ENCODE measurements around the gene PHF5A. TPM values are rescaled to one million over a fixed set of nuclear protein-coding genes. Genes with fewer than 3 reads are reported as not detected.

PHF5A gene, protein sequence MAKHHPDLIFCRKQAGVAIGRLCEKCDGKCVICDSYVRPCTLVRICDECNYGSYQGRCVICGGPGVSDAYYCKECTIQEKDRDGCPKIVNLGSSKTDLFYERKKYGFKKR
- 10 to 100 TPM; 27.0 to 31.7 (median 29.7) TPM for total RNA-seq
- long read RNA-seq, donor 1, partial matches to known transcripts, result 0 of 4 reads
- long read RNA-seq, donor 1, other reads (novel, unspliced or antisense), result 1 of 4 reads
- long read RNA-seq, donor 2, transcript PHF5A-201 (4 exons, 1,086 nt), result major isoform, 15 of 17 reads
- long read RNA-seq, donor 2, partial matches to known transcripts, result 0 of 17 reads
- long read RNA-seq, donor 2, other reads (novel, unspliced or antisense), result 2 of 17 reads

DNA sequence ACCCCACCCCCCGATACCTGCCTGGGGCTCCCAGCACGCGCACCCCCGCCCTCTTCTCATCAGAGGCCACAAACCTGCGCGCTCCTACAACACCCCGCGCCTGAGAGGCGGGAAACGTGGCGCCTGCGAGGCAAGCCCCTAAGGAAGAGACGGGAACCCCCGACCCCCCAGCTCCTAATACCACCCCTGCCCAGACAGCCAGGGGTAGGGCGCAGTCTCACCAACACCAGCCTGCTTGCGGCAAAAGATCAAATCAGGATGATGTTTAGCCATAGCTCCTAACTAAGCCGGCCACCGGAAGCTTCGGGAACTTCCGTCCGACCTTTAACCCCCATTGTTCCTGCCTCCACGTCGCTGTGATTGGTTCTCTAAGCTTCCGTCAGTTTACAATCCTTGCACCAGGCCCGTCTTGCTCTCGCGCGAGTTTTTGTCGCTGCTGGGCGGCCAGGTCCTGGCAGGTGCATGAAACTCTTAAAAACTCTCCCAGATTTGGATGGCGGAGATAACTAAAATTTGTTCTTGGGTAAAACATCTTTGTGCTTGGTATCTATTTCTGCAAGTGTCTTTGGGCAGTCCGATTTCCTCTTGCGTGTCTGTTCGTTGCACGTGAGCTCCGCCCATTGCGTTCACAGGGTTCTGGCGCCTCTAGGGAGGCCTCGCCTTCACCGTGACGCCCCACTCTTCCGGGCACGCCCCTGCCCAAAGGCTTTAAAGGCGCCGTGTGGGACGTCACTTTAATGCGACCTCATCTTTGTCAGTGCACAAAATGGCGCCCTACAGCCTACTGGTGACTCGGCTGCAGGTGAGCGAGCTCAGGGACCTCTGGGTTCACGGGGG lies at the start of gene PHF5A, which contains the start of gene ACO2:
TSS of gene PHF5A (minus strand) at position 312 of the 837 bp plus-strand sequence. CDS start at position 273, 39 bp downstream.
TSS of gene ACO2 (plus strand) at position 737 of the 837 bp plus-strand sequence. CDS start at position 767, 30 bp downstream.
- Histone ChIP-seq H3K4me1 (ENCODE audit: low read depth) (peaks cover 25% of the 10 kb centered on the region), H3K9me3 (no peaks in the 10 kb centered on the region), H3K36me3 (ENCODE audit: low read depth) (peaks cover 4% of the 10 kb centered on the region), H3K4me3 (peak within 1 kb of the TSS; percentile 89)
- ATAC-seq (peak; percentile 95), DNase-seq (peak; percentile 98 to 99 (median 99))
- intact Hi-C loops (cut with DNase I, micrococcal nuclease), result no loop called here
- TF ChIP-seq, protein P1, sequence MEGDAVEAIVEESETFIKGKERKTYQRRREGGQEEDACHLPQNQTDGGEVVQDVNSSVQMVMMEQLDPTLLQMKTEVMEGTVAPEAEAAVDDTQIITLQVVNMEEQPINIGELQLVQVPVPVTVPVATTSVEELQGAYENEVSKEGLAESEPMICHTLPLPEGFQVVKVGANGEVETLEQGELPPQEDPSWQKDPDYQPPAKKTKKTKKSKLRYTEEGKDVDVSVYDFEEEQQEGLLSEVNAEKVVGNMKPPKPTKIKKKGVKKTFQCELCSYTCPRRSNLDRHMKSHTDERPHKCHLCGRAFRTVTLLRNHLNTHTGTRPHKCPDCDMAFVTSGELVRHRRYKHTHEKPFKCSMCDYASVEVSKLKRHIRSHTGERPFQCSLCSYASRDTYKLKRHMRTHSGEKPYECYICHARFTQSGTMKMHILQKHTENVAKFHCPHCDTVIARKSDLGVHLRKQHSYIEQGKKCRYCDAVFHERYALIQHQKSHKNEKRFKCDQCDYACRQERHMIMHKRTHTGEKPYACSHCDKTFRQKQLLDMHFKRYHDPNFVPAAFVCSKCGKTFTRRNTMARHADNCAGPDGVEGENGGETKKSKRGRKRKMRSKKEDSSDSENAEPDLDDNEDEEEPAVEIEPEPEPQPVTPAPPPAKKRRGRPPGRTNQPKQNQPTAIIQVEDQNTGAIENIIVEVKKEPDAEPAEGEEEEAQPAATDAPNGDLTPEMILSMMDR (IDR thresholded peaks at IDR 0.05), result no peak

DNA sequence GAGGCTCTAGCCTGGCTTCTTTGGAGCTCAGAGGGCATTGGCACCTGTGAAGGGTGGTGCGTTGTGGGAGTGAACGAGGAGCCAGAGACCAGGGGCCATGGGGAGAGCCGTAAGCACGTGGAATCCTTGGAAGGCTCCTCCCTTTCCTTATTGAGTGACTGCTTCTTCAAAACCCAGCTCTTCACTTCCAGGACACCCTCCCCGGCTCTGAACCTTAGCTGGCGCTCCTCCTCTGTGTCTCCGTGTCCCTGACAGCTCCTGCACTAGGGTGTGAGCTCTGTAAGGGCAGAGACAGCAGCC lies 49.5 kb upstream of the PHF5A start:
- H3K4me3 ChIP-seq, result no peak overlapping the region
- no peak for DNase-seq
- no peaks in the 10 kb centered on the region for H3K4me1 ChIP-seq (ENCODE audit: low read depth)
- TF ChIP-seq, protein P1 (IDR thresholded peaks at IDR 0.05), result no peak
- intact Hi-C loops (cut with DNase I, micrococcal nuclease), result loop anchor here in 1 of 2 donors (5.0 kb wide), 1 partner anchor 116 kb away; no protein-coding TSS in a partner anchor
- no peak for ATAC-seq
- peaks cover 5% of the 10 kb centered on the region for H3K36me3 ChIP-seq (ENCODE audit: low read depth)
- H3K9me3 ChIP-seq, result no peaks in the 10 kb centered on the region

DNA sequence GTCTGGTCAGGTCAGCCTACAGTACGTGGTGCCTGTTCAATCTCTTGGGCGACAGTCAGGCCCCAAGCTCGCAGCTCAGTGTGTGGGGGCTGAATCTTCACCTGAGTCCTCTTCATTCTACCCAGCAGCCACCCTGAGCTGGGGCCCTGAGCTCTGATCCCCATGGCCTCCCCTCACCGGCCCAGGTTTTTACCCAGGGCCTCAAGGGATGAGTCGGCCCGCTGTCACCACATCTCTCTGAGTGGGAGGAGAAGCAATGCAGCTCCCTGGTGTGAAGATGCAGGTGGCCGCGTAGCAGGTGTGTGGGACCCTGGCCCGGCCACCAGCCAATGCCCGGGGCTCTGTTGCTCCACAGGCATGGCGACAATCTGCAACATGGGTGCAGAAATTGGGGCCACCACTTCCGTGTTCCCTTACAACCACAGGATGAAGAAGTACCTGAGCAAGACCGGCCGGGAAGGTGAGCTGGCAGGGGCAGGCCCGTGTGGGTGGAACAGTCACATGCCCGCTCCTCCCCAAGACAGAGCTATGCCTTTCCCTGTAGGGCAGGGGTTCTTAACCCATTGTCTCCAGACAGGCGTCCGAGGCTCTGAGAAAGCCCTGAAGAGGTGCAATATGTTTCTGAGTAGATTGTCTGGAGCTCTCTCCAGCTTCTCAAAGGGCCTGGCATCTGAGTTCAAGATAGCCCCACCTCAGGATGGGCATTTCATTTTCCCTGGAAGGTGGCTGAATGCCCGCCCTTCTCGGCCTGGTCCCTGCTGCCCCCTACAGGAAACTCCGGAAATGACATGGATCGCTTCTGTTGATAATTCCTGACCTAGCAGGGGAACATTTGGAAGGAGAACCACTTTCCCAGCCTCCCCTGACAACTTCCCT lies 48.9 kb upstream of the PHF5A start:
- H3K4me1 ChIP-seq (ENCODE audit: low read depth), result no peaks in the 10 kb centered on the region
- TF ChIP-seq, protein P1 (IDR thresholded peaks at IDR 0.05), result peak; percentile 56
- intact Hi-C loops (cut with DNase I, micrococcal nuclease), result loop anchor here (2.0 to 5.0 kb wide), 2 partner anchors 113 to 115 kb away; no protein-coding TSS in a partner anchor
- no peak overlapping the region for H3K4me3 ChIP-seq
- peaks cover 10% of the 10 kb centered on the region for H3K36me3 ChIP-seq (ENCODE audit: low read depth)
- ATAC-seq, result peak; percentile 83
- peak in 2 of 3 donors; percentile 74 to 87 for DNase-seq
- no peaks in the 10 kb centered on the region for H3K9me3 ChIP-seq

DNA sequence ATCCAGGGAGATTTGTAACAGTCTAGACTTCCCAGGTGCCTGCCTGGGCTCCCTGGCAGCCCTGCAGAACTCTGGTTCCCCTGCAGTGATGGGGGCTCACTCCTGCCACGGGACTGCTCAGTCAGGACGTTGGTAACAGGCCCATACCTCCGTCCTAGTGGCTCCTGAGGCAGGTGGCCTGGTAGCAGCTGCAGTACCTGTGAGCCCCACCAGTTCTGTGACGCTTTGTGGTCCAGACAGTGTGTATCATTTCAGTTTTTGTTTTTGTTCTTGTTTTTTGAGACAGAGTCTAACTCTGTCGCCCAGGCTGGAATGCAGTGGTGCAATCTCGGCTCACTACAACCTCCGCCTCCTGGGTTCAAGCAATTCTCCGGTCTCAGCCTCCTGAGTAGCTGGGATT lies 48.0 kb upstream of the PHF5A start:
- Histone ChIP-seq H3K9me3 (no peaks in the 10 kb centered on the region), H3K36me3 (ENCODE audit: low read depth) (peaks cover 10% of the 10 kb centered on the region), H3K4me1 (ENCODE audit: low read depth) (no peaks in the 10 kb centered on the region), H3K4me3 (no peak overlapping the region)
- intact Hi-C loops (cut with DNase I, micrococcal nuclease), result loop anchor here (2.0 to 5.0 kb wide), 2 partner anchors 112 to 114 kb away; no protein-coding TSS in a partner anchor
- TF ChIP-seq, protein P1 (IDR thresholded peaks at IDR 0.05), result no peak
- ATAC-seq, result no peak
- DNase-seq, result no peak

DNA sequence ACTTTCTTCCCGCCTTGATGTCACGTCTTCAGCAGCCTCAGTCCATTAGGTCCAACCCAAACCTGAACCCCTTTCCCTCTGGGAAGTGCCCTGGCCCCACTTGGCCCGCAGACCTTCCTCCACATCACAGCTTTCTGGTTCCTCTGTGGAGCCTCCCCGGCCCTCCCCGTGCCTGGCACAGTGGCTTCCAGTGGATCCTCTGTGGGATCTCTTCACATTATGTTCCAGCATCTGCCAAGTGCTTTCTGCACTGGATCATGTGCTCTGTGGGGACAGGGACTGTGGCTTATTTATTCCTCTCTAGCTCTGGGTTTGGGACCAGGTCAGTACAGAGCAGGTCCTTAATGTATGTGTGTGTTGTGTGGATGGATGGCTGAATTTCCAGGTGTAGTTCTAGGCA lies 44.9 kb upstream of the PHF5A start:
- Histone ChIP-seq H3K9me3 (no peaks in the 10 kb centered on the region), H3K4me3 (no peak overlapping the region), H3K4me1 (ENCODE audit: low read depth) (no peaks in the 10 kb centered on the region), H3K36me3 (ENCODE audit: low read depth) (peaks cover 10% of the 10 kb centered on the region)
- ATAC-seq, result no peak
- intact Hi-C loops (cut with DNase I, micrococcal nuclease), result no loop called here
- DNase-seq, result no peak
- TF ChIP-seq, protein P1 (IDR thresholded peaks at IDR 0.05), result no peak
